GM18499 (cell line): ENCODE results near the gene ATP12A.

Source experiments
- ATAC-seq: cut with Tn5 transposase; IDR thresholded peaks from one replicate; pipeline ENCODE4 v1.9.1; 2021; ENCODE audit warnings: moderate number of reproducible peaks; ENCODE audit not compliant: insufficient read depth, unreplicated experiment

Gene ATP12A

GRCh38 chr13:24662195-24663088 is 17.8 kb upstream of the ATP12A start:
- no peak for ATAC-seq

GRCh38 chr13:24663089-24663395 is 17.2 kb upstream of the ATP12A start:
- no peak for ATAC-seq

DNA sequence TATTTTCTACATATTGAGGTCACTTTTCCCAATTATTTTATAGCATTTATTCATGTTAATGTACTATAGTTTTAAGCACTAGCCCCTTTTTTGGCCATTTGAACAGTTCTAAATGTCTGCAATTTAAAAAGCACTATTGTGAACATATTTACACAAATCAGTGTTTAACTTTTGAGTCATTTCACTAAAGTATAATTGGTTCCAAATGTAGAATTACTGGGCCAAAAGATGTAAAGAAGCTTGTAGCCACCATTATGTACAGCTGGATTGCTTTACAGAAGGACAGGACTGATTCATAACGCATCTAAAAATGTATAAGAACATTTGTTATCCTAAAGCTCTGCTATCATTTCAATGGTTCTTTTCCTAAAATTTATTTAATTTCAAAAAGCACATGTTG is 16.6 kb upstream of the ATP12A start:
- ATAC-seq = no peak

DNA sequence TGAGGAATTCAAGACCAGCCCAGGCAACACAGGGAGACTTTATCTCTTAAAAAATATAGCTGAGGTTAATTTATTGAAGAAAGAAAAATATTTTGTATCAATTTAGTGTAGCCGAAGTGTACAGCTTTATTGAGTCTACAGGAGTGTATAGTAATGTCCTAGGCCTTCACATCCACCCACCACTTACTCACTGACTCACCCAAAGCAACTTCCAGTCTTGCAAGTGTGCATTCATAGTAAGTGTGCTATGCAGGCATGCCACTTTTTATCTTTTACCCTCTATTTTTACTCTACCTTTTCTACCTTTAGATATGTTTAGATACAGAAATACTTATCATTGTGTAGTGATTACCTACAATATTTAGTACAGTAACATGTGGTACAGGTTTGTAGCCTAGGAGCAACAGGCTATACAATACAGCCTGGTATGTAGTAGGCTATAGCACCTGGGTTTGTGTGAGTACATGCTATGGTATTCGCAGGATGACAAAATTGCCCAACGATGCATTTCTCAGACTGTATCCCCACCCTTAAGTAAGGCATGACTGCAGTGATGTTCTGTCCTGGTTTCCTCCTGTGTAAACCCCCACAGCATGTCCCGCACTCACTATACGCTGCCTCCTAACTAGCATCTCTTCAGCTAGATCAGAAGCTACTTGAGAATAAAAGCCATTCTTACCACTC is 15.3 kb upstream of the ATP12A start:
- no peak for ATAC-seq

DNA sequence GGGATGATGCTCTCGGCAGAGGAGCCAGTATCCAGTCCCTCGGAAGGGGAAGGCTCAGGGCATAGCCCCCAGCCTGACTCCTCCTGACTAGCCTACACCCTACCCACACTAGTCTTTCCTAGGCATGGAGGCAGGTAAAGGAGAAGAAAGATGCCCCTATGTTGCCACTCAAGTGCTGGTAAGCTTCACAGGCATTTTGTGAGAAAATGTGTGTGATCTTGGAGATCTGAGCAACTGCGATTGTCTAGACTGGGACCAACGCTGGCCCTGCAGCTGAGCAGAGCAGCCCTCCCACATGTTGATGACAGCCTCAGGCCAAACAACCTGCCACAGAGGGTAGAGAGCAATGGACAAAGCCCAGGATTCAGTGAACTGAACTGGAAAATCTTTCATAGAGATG is 11.7 kb upstream of the ATP12A start:
- ATAC-seq = no peak

GRCh38 chr13:24668955-24669582 is 11.1 kb upstream of the ATP12A start:
- no peak for ATAC-seq

DNA sequence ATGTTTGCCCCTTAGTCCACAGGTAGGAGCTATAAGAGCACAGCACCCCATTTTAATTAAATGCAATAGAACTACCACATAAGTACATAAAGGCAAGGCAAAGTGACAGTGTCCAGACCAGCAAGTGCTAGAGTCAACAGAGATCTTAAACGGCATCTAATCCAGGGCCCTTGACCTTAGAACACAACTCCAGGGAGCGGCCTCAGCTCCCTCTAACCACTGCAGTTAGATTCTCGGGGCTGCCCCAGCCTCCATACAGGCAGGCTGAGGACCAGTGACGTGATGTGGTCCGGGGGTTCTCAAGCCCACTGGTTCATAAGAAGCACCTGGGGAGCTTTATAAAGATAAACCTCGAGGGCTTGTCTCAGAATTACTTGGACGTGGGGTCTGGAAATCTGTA is 10.0 kb upstream of the ATP12A start:
- ATAC-seq = no peak

- no peak for ATAC-seq
Observed at GRCh38 chr13:24670961-24671381, 9.2 kb upstream of the ATP12A start.

- ATAC-seq = no peak
Observed at GRCh38 chr13:24671386-24672113, 8.7 kb upstream of the ATP12A start.

- ATAC-seq = no peak
Observed at GRCh38 chr13:24672141-24673132, 7.8 kb upstream of the ATP12A start.

DNA sequence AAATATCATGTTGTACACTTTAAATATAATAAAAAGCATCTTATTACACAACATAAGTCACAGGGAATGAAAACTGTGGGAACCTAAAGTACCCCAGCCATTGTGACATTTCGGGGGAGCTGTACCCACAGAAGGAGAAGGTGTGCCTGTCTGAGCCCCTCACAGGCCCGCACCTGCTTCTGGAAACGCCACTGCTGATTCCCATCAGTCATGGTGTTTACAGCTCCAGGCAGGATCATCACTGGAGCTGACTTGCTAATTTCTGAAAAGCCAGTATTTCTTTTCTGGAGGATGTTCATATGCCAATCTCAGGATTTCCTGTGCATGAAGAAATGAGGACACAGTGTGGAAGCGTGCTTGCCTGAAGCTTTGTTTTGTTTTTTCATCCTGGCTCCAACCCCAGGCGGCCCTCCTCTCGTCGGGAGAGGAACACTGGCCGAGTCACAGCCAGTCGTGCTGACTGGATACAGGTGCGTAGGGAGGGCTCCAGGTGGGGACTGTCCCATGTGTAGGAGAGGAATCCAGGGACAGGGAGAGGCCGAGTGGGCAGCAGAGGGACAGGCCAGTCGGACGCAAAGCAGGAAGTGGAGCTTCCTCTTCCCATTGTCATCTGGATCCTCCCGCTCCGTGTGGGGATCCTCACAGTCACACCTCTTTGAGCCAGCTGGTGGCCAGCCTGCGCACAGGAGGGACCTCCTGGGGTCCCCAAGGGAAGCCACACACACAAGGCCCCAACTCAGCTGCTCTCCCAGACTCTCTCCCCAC is 4.2 kb upstream of the ATP12A start:
- ATAC-seq = no peak

- ATAC-seq = no peak
Observed at GRCh38 chr13:24678151-24678550, 2.1 kb upstream of the ATP12A start.

DNA sequence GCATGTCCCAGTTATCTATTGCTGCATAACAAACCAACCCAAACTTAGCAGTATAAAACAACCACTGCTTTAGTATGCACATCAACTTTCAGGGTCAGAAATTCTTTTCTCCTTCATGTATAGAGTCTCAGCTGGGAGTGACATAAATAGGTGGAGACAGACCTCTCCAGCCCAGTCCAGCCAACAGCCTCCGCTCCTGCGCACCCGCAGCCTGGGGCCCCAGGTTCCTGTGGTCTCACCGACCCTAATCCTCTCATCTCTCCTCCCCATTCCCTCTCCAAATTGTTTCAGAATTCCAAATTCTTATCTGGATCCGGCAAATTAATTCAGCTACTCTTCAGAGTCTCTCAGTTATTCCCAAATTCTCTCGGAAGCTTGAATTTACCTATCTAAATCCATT is 522 bp upstream of the ATP12A start:
- no peak for ATAC-seq

- ATAC-seq = no peak
Observed at GRCh38 chr13:24680921-24681604, 855 bp downstream of the ATP12A start.

GRCh38 chr13:24681930-24682329 is 1.7 kb downstream of the ATP12A start:
- ATAC-seq = no peak

DNA sequence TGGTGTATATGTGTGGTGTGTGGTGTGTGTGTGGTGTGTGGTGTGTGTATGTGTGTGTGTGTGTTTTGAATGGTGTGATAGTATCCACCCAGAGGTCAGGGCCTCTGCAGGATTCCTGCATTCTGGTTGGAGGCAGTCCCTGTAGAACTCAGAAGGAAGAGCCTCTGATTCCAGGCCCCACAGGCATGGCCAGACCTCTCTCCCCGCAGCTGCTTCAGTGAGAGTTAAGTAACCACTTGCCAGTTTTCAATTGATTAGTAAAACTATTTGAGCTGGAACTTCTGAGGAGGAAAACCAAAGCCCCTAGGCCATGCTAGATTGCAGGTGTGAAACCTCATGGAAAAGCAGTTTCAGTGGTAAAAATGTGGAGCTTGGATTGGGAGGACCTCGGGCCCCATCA is 2.1 kb downstream of the ATP12A start:
- no peak for ATAC-seq

- no peak for ATAC-seq
Observed at GRCh38 chr13:24683351-24683750, 3.1 kb downstream of the ATP12A start.

- no peak for ATAC-seq
Observed at GRCh38 chr13:24683838-24684599, 3.8 kb downstream of the ATP12A start.
